ENCODE measurements around the gene SLC10A2.

- TF ChIP-seq CTCF (IDR thresholded peaks at IDR 0.05): no peak
- TF ChIP-seq POLR2A (IDR thresholded peaks at IDR 0.05): no peak
These were observed 10.2 kb downstream of the SLC10A2 start for GRCh38 chr13:103056008-103056407.

All from heart left ventricle (tissue), 13 donors.